ENCODE results near the gene GLI3.

Gene GLI3

DNA sequence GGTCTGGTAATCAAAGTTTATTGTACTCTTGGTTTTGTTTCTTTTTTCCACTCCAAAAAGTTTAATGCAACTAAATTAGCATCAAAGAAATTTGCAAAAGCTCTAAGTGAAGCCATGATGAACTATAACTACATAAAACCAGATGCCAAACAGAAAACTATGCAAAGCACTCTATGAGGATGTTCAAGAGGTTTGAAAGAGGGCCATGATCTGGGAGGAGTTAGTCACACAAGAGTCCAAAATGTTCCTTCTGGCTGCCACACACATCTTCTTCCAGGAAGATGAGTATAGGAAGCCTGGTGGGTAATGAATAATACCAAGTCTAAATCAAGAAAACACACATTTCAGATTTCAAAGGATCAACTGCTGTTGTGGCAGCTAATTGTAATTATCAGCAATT is 28.4 kb downstream of the GLI3 start:
- peak; percentile 87 for DNase-seq (ENCODE audit: low read depth)
- H3K4me3 ChIP-seq (ENCODE audit: low read length), result no peak overlapping the region
- TF ChIP-seq, protein P1, sequence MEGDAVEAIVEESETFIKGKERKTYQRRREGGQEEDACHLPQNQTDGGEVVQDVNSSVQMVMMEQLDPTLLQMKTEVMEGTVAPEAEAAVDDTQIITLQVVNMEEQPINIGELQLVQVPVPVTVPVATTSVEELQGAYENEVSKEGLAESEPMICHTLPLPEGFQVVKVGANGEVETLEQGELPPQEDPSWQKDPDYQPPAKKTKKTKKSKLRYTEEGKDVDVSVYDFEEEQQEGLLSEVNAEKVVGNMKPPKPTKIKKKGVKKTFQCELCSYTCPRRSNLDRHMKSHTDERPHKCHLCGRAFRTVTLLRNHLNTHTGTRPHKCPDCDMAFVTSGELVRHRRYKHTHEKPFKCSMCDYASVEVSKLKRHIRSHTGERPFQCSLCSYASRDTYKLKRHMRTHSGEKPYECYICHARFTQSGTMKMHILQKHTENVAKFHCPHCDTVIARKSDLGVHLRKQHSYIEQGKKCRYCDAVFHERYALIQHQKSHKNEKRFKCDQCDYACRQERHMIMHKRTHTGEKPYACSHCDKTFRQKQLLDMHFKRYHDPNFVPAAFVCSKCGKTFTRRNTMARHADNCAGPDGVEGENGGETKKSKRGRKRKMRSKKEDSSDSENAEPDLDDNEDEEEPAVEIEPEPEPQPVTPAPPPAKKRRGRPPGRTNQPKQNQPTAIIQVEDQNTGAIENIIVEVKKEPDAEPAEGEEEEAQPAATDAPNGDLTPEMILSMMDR (conservative IDR thresholded peaks at IDR 0.05; ENCODE audit: low read length), result no peak

DNA sequence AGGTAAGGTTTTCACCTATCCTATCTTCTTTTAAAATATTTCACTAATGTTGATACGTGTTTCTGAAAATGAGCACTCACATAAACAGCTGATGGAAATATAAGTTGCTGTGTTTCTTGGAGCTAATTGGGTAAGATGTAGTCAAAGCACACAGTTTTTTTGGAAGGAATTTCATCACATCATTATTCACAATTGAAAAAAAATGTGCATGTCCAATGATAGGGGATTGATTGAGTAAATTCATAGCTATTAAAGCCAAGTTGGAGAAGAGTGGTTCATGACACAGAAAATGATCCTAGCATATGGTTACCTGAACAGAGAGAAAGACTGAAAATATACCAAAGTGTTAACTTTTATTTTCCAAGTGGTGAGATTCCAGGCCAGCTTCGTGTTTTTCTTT is 29.6 kb downstream of the GLI3 start:
- TF ChIP-seq, protein P1 (conservative IDR thresholded peaks at IDR 0.05; ENCODE audit: low read length), result no peak
- DNase-seq (ENCODE audit: low read depth), result peak; percentile 55
- no peak overlapping the region for H3K4me3 ChIP-seq (ENCODE audit: low read length)

DNA sequence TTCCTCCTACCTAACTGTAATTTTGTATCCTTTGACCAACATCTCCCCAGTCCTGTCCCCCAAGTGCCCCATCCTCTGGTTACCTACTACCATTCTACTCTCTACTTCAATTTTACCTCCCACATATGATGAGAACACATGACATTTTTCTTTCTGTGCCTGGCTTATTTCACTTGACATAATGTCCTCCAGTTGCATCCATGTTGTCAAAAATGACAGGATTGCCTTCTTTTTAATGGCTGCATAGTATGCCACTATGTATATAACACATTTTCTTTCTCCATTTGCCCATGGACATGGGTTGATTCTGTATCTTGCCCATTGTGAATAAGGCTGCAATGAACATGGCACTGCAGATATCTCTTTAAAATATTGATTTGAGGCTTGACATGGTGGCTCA is 33.7 kb downstream of the GLI3 start:
- TF ChIP-seq, protein P1 (conservative IDR thresholded peaks at IDR 0.05; ENCODE audit: low read length), result no peak
- H3K4me3 ChIP-seq (ENCODE audit: low read length), result no peak overlapping the region
- DNase-seq (ENCODE audit: low read depth), result no peak

DNA sequence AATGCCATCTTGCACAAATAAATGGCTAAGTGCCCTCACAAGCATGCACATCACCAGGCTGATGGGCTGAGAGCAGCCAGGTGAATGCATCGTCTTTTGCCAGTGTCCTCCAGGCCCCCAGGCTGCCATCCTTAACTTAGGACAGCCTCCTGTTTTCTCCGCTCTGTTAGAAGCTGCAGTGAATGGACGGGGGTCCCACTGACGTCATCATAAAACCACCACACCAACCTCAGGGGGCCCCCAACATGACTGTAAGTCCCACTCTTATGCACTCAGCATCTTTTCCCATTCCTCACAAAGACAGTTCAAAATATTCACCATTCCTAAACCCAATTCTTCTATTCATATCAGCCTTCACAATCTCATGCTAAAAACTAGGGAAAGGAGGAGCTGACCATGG is 34.4 kb downstream of the GLI3 start:
- no peak for DNase-seq (ENCODE audit: low read depth)
- H3K4me3 ChIP-seq (ENCODE audit: low read length), result no peak overlapping the region
- TF ChIP-seq, protein P1 (conservative IDR thresholded peaks at IDR 0.05; ENCODE audit: low read length), result no peak

DNA sequence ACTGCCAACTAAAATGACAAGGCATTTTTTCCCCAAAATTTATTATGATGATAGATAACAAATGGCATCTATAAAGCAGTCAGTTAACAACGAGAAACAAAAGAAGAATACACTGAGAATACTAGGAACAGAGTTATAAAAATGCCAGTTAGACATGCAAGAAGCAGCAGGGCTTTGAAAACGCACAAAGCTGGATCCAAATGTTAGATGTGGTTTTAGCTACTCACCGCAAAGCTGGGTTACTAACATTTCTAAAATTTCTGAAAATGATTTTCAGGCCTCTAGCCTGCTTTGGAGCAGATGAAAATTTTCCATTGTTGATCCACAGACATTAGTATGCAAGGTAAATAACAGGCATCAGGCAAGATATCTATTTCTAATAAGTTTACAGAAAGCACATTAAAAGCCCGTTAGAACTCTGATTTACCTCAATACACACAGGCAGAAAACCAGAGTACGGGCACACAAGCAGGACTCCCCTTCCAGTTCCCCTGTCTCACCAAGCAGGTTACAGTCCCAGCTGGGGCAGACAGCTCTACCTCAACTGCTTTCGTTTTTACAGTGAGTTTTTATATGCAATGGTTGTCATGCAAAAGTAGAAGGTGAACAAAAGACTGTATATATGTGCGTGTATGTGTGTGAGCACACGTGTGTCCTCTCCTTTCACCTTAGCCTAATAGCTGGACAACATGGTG is 37.9 kb downstream of the GLI3 start:
- TF ChIP-seq, protein P1 (conservative IDR thresholded peaks at IDR 0.05; ENCODE audit: low read length), result no peak
- no peak overlapping the region; the same call in 1 of the 2 replicates for H3K4me3 ChIP-seq (ENCODE audit: low read length)
- peak; percentile 94 for DNase-seq (ENCODE audit: low read depth)

DNA sequence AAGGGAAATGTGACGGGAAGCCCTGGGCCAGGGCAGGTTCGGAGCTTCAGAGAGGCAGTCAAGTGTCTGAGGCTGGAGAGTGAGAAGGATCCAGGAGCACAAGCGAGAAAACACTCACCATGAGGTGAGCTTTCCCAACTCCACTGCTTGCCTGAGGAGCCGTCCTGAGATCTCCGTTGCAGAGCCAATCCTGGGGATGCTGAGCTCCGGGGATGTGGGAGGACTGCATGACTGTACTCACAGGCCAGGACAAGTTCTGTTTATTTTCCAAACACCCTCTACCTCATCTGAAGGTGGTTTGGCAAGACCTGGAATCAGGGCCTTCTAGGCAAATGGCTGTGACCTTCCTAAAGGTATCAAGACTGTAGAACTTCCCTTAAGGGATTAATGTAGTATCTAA is 38.7 kb downstream of the GLI3 start:
- DNase-seq (ENCODE audit: low read depth), result no peak
- TF ChIP-seq, protein P1 (conservative IDR thresholded peaks at IDR 0.05; ENCODE audit: low read length), result no peak
- H3K4me3 ChIP-seq (ENCODE audit: low read length), result no peak overlapping the region

DNA sequence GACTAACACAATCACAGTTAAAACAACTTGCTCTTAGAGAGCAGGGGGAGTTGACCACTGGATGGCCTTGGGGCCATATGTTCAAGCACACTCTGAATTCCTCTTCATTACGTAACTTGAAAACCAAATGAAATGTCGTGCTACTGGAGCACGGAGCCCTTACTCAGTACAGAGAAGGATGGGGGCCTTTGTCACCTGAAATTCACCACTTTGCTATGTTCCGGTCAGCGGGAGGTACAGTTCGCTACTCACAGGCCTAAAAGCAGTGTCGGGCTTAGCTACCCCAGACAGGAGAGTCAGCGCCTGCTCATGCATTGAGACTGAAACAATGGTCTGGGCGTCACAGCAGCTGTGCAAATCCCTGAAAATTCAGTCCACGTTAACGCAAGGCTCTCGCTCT is 39.6 kb downstream of the GLI3 start:
- TF ChIP-seq, protein P1 (conservative IDR thresholded peaks at IDR 0.05; ENCODE audit: low read length), result no peak
- no peak overlapping the region for H3K4me3 ChIP-seq (ENCODE audit: low read length)
- peak; percentile 78 for DNase-seq (ENCODE audit: low read depth)
